ENCODE data around the gene ADGRG4. TPM values are rescaled to one million over a fixed set of nuclear protein-coding genes. Genes with fewer than 3 reads are reported as not detected.

Gene ADGRG4
- polyA plus RNA-seq, 3 donors: not detected

DNA sequence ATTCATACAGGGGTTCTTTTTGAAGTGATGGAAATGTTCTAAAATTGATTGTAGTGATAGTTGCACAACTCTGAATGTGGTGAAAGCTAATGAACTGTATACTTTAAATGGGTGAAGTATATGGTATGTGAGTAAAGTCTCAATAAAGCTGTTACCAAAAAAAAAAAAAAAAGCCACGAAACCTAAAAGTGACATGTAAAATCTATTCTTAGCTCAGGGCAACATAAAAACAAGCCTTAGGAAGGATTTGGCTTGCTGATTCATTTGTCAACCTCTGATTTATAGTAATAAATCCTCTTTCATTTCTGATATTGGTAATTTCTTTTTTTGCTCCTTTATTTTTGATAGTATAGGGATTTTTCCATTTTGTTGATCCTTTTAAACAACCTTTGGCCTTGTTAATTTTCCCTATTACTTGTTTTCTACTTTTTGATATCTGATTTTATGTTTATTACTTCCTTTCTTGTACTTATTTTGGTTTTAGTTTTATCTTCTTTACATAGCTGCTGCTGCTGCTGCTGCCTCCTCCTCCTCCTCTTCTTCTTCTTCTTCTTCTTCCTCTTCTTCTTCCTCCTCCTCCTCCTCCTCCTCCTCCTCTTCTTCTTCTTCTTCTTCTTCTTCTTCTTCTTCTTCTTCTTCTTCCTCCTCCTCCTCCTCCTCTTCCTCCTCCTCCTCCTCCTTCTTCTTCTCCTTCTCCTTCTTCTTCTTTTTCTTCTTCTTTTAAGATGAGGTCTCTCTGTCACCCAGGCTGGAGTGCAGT lies 79.4 kb downstream of the ADGRG4 start:
- H3K79me2 ChIP-seq (ENCODE audit: insufficient read depth, low read length): no peaks in the 10 kb centered on the region
- no peak overlapping the region for H3K4me3 Mint-ChIP-seq
- no peak overlapping the region for H3K4me3 ChIP-seq (replicated peaks in 1 of 3; ENCODE audit: low read depth in 2 of 3, low read length in 3 of 3)
- no peak overlapping the region for H3K27ac ChIP-seq (ENCODE audit: low read depth in 1 of 2, low read length in 2 of 2)
- peaks cover 0 to 5% (median 1%) of the 10 kb centered on the region in 3 donors for H3K27me3 Mint-ChIP-seq (ENCODE audit: low read depth in 3 of 3)
- DNase-seq: no peak
- WGBS (ENCODE audit: insufficient coverage): no CpG with 5 or more reads among the region's 1 CpG
- H3K36me3 ChIP-seq (replicated peaks in 1 of 2; ENCODE audit: control insufficient read depth in 1 of 2, insufficient read depth in 2 of 2, low read length in 2 of 2): no peaks in the 10 kb centered on the region
- TF ChIP-seq CTCF (IDR thresholded peaks at IDR 0.05): no peak
- H3K4me2 ChIP-seq (replicated peaks; ENCODE audit: extremely low read depth, low read length, poor library complexity, severe bottlenecking): no peak overlapping the region
- H4K20me1 ChIP-seq (ENCODE audit: insufficient read depth, low read length): no peaks in the 10 kb centered on the region
- H3K9ac ChIP-seq (ENCODE audit: insufficient read depth, low read length, poor library complexity, severe bottlenecking): no peak overlapping the region
- H3K4me1 ChIP-seq (ENCODE audit: control insufficient read depth in 1 of 2, insufficient read depth in 2 of 2, low read length in 2 of 2): no peaks in the 10 kb centered on the region
- no peak overlapping the region for H2AFZ ChIP-seq (ENCODE audit: insufficient read depth, low read depth, low read length, poor library complexity, severe bottlenecking)
- H3K27ac Mint-ChIP-seq: no peak overlapping the region
- peaks cover 7% of the 10 kb centered on the region for H3K4me1 Mint-ChIP-seq
- intact Hi-C loops (cut with micrococcal nuclease): no loop called here
- H3K9me3 Mint-ChIP-seq: peaks cover 0 to 12% (median 2%) of the 10 kb centered on the region in 7 donors
- H3K27me3 ChIP-seq (ENCODE audit: control insufficient read depth in 2 of 2, insufficient read depth in 2 of 2, low read length in 2 of 2): no peaks in the 10 kb centered on the region
- H3K36me3 Mint-ChIP-seq: no peaks in the 10 kb centered on the region
- no peaks in the 10 kb centered on the region for H3K9me3 ChIP-seq (replicated peaks in 1 of 2; ENCODE audit: control insufficient read depth in 1 of 2, insufficient read depth in 1 of 2, low read length in 2 of 2)

DNA sequence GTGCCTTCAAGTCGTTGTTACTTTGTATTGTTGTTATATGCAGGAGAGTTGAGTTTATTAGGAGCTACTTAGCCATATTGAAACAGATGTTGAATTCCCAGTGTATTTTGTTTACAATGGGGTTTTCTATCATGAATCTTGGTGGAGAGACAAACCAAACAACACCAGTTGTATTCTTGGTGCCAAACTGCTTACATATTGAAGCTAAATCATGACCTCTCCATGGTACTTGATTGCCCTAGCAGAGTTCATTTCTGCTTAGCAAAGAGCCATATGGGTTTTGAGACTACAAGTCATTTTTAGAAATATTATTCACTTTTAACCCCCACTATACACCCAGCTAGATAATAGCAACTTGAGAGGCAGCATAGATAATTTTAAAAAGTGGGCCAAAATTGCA lies 85.4 kb downstream of the ADGRG4 start:
- DNase-seq: no peak
- peaks cover 10% of the 10 kb centered on the region for H3K4me1 Mint-ChIP-seq
- H3K4me1 ChIP-seq (ENCODE audit: control insufficient read depth in 1 of 2, insufficient read depth in 2 of 2, low read length in 2 of 2): peaks cover 0 to 7% of the 10 kb centered on the region in 2 donors
- H3K27me3 ChIP-seq (ENCODE audit: control insufficient read depth in 2 of 2, insufficient read depth in 2 of 2, low read length in 2 of 2): no peaks in the 10 kb centered on the region
- no peak overlapping the region for H3K27ac ChIP-seq (ENCODE audit: low read depth in 1 of 2, low read length in 2 of 2)
- no peaks in the 10 kb centered on the region for H3K79me2 ChIP-seq (ENCODE audit: insufficient read depth, low read length)
- no peaks in the 10 kb centered on the region for H3K9me3 ChIP-seq (replicated peaks in 1 of 2; ENCODE audit: control insufficient read depth in 1 of 2, insufficient read depth in 1 of 2, low read length in 2 of 2)
- H3K27me3 Mint-ChIP-seq (ENCODE audit: low read depth in 3 of 3): peaks cover 0 to 4% (median 1%) of the 10 kb centered on the region in 3 donors
- H3K4me3 Mint-ChIP-seq: no peak overlapping the region
- H2AFZ ChIP-seq (ENCODE audit: insufficient read depth, low read depth, low read length, poor library complexity, severe bottlenecking): no peak overlapping the region
- H3K4me2 ChIP-seq (replicated peaks; ENCODE audit: extremely low read depth, low read length, poor library complexity, severe bottlenecking): no peak overlapping the region
- H3K36me3 Mint-ChIP-seq: no peaks in the 10 kb centered on the region
- H3K9ac ChIP-seq (ENCODE audit: insufficient read depth, low read length, poor library complexity, severe bottlenecking): no peak overlapping the region
- no peak overlapping the region for H3K27ac Mint-ChIP-seq
- intact Hi-C loops (cut with micrococcal nuclease): no loop called here
- no peak overlapping the region for H3K4me3 ChIP-seq (replicated peaks in 1 of 3; ENCODE audit: low read depth in 2 of 3, low read length in 3 of 3)
- H3K9me3 Mint-ChIP-seq: peaks cover 0 to 9% (median 0%) of the 10 kb centered on the region in 7 donors
- no CpG with 5 or more reads among the region's 1 CpG for WGBS (ENCODE audit: insufficient coverage)
- TF ChIP-seq CTCF (IDR thresholded peaks at IDR 0.05): no peak
- H4K20me1 ChIP-seq (ENCODE audit: insufficient read depth, low read length): no peaks in the 10 kb centered on the region
- no peaks in the 10 kb centered on the region for H3K36me3 ChIP-seq (replicated peaks in 1 of 2; ENCODE audit: control insufficient read depth in 1 of 2, insufficient read depth in 2 of 2, low read length in 2 of 2)
